K562 (cell line): Measurements from ENCODE around the gene PES1. TPM values are rescaled to one million over a fixed set of nuclear protein-coding genes. Genes with fewer than 3 reads are reported as not detected.

Experiments used
- CBX3 ChIP-seq, 2 experiments: IDR thresholded peaks; 1 replicate in 1 of 2; 2 replicates in 1 of 2; pipeline ENCODE4 v1.6.1; 2012; ENCODE audit warnings: inconsistent platforms in 2 of 2, low read length in 2 of 2, borderline replicate concordance in 1 of 2, control low read depth in 1 of 2
- FOSL1 ChIP-seq: fragments of 200-800 bp; sonication (Bioruptor generic); conservative IDR thresholded peaks from 2 replicates; pipeline ENCODE4 v1.6.1; 2016; ENCODE audit warnings: missing genetic modification characterization, missing compliant biosample characterization
- GABPB1 ChIP-seq: sonication (generic); formaldehyde crosslinking; IDR thresholded peaks from 2 replicates; pipeline ENCODE4 v1.8.0; 2022; ENCODE audit warnings: mild to moderate bottlenecking, missing genetic modification reagents
- HMBOX1 ChIP-seq: sonication (generic); IDR thresholded peaks from 2 replicates; pipeline ENCODE4 v1.6.1; 2016
- MEIS2 ChIP-seq: fragments of 450-650 bp; IDR thresholded peaks from 2 replicates; pipeline ENCODE4 v1.6.1; 2014; ENCODE audit warnings: mild to moderate bottlenecking; ENCODE audit not compliant: partially characterized antibody
- PHF21A ChIP-seq: fragments of 450-650 bp; IDR thresholded peaks from 2 replicates; pipeline ENCODE4 v1.6.1; 2017; ENCODE audit warnings: low read depth, borderline replicate concordance
- TSC22D4 ChIP-seq: fragments of 450-650 bp; IDR thresholded peaks from 2 replicates; pipeline ENCODE4 v1.6.1; 2016; ENCODE audit warnings: missing genetic modification characterization, missing biosample characterization, control low read depth
- ZBTB33 ChIP-seq: sonication (generic); formaldehyde crosslinking; IDR thresholded peaks from 2 replicates; pipeline ENCODE4 v1.8.1; 2023; ENCODE audit warnings: mild to moderate bottlenecking, missing genetic modification reagents
- ZNF175 ChIP-seq: fragments of 200-800 bp; sonication (Bioruptor generic); IDR thresholded peaks from 2 replicates; pipeline ENCODE4 v1.6.1; 2016; ENCODE audit warnings: low read depth, mild to moderate bottlenecking, missing genetic modification characterization, missing compliant biosample characterization
- ZNF75A ChIP-seq: fragments of 450-650 bp; formaldehyde crosslinking; IDR thresholded peaks from 2 replicates; pipeline ENCODE4 v1.4.0; 2020; ENCODE audit warnings: mild to moderate bottlenecking
- polyA plus RNA-seq, 8 experiments: library from polyadenylated mRNA; depleted of rRNA in 4 of 8; stranded (reverse) in 5 of 8; unstranded in 3 of 8; fragments of >200 nt; fragmentation: Nextera tagmentation in 2 of 8; fragmentation: Illumina TruSeq in 1 of 8; extraction: Ambion mirVana in 2 of 8; extraction: Trizol in 1 of 8; gene quantifications; 2 replicates each; pipeline versions ENCODE4 v1.2.1 to v1.2.3, GENCODE V29; 2011 to 2014; ENCODE audit warnings: inconsistent platforms in 1 of 8, missing spikeins in 1 of 8
- total RNA-seq, 7 experiments: library from RNA; depleted of rRNA in 6 of 7; stranded (reverse); fragments of >200 nt in 6 of 7; fragmentation: Illumina TruSeq in 2 of 7; extraction: Trizol in 2 of 7; gene quantifications; 2 replicates each; pipeline versions ENCODE4 v1.2.1 to v1.2.3, GENCODE V29; 2011 to 2021; ENCODE audit warnings: low replicate concordance in 1 of 7
- TF ChIP-seq, protein P1 (sequence below), 2 experiments: fragments of 450-650 bp; formaldehyde crosslinking in 1 of 2; IDR thresholded peaks; 2 replicates each; pipeline versions ENCODE4 v1.4.0 to v1.6.1; 2014 to 2020; ENCODE audit warnings: mild to moderate bottlenecking in 2 of 2, borderline replicate concordance in 1 of 2, low read depth in 1 of 2

PES1 gene
- total and polyA plus RNA-seq, 9 of the 15 experiments (the other 6 are each of a cell fraction or from before 2014, with no cell fraction given) = 6.5 to 158 (median 94.3) TPM

GRCh38 chr22:30634471-30635233 lies 42.9 kb upstream of the PES1 start (continued):
- TF ChIP-seq, protein P1, sequence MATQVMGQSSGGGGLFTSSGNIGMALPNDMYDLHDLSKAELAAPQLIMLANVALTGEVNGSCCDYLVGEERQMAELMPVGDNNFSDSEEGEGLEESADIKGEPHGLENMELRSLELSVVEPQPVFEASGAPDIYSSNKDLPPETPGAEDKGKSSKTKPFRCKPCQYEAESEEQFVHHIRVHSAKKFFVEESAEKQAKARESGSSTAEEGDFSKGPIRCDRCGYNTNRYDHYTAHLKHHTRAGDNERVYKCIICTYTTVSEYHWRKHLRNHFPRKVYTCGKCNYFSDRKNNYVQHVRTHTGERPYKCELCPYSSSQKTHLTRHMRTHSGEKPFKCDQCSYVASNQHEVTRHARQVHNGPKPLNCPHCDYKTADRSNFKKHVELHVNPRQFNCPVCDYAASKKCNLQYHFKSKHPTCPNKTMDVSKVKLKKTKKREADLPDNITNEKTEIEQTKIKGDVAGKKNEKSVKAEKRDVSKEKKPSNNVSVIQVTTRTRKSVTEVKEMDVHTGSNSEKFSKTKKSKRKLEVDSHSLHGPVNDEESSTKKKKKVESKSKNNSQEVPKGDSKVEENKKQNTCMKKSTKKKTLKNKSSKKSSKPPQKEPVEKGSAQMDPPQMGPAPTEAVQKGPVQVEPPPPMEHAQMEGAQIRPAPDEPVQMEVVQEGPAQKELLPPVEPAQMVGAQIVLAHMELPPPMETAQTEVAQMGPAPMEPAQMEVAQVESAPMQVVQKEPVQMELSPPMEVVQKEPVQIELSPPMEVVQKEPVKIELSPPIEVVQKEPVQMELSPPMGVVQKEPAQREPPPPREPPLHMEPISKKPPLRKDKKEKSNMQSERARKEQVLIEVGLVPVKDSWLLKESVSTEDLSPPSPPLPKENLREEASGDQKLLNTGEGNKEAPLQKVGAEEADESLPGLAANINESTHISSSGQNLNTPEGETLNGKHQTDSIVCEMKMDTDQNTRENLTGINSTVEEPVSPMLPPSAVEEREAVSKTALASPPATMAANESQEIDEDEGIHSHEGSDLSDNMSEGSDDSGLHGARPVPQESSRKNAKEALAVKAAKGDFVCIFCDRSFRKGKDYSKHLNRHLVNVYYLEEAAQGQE (IDR thresholded peaks at IDR 0.05; ENCODE audit: borderline replicate concordance) = peak; percentile 87
- TF ChIP-seq, protein P1 (CRISPR knock-in tag; IDR thresholded peaks at IDR 0.05; ENCODE audit: low read depth) = no peak
- TF ChIP-seq TSC22D4 (no peak), MEIS2 (peak; percentile 86), HMBOX1 (no peak), ZNF175 (CRISPR knock-in tag) (no peak), CBX3 (IDR thresholded peaks at IDR 0.05; ENCODE audit: borderline replicate concordance in 1 of 2, low read length in 2 of 2) (no peak), ZBTB33 (CRISPR knock-in tag) (0 out of 2 replicates have a peak, but pooled peaks have one; percentile 14), GABPB1 (CRISPR knock-in tag) (no peak), FOSL1 (tag) (peak; percentile 50), PHF21A (peak; percentile 65; the same call in 1 of the 2 replicates), ZNF75A (CRISPR knock-in tag) (no peak)
